Measurements from ENCODE around the gene HECTD1.

- no peak for TF ChIP-seq CTCF (IDR thresholded peaks at IDR 0.05; ENCODE audit: insufficient read depth, low read length)
- TF ChIP-seq SPI1 (IDR thresholded peaks at IDR 0.05; ENCODE audit: borderline replicate concordance, low read depth) = no peak
- no peak for TF ChIP-seq GABPA (IDR thresholded peaks at IDR 0.05; ENCODE audit: low read depth)
These were observed 69.3 kb downstream of the HECTD1 start for GRCh38 chr14:31138301-31138700.

Measured in HL-60 (cell line).